ENCODE measurements around the gene RASL10A. TPM values are rescaled to one million over a fixed set of nuclear protein-coding genes. Genes with fewer than 3 reads are reported as not detected.

RASL10A gene
- total and polyA plus RNA-seq, 7 experiments from 2014 or later: 0.32 to 1.7 (median 0.89) TPM; not detected in 3

GRCh38 chr22:29266564-29267461 lies 48.7 kb downstream of the RASL10A start:
- Mint-ChIP-seq H3K36me3 (peaks cover 8 to 34% (median 10%) of the 10 kb centered on the region in 5 donors), H3K9me3 (peaks cover 0 to 6% (median 0%) of the 10 kb centered on the region in 11 donors), H3K27ac (peak overlapping the region; percentile 26 to 100 (median 97)), H3K27me3 (peaks cover 0 to 5% (median 0%) of the 10 kb centered on the region in 5 donors), H3K4me1 (peaks cover 36 to 48% (median 42%) of the 10 kb centered on the region in 7 donors), H3K4me3 (peak overlapping the region; percentile 87 to 100 (median 96))
- no peaks in the 10 kb centered on the region for H3K9me3 ChIP-seq (ENCODE audit: control insufficient read depth in 2 of 3, low read length in 3 of 3)
- intact Hi-C loops (cut with micrococcal nuclease): loop anchor here (2.0 to 10.0 kb wide), 9 partner anchors 35 to 1325 kb away; partner anchors contain the start of genes HSCB (in 1 of the 2), MTMR3 (in 1 of the 2), NF2 (in 1 of the 2) and NIPSNAP1 (in 1 of the 2)
- CTCF ChIA-PET: no interaction called here
- DNase-seq (no peak), ATAC-seq (no peak)
- peaks cover 0 to 21% (median 0%) of the 10 kb centered on the region in 3 experiments for H3K36me3 ChIP-seq (ENCODE audit: control insufficient read depth in 2 of 3, insufficient read depth in 3 of 3, low read length in 3 of 3)
- peak overlapping the region; percentile 98 for H3K27ac ChIP-seq (ENCODE audit: low read depth, low read length)
- H3K27me3 ChIP-seq (ENCODE audit: control insufficient read depth in 2 of 2, insufficient read depth in 2 of 2, low read length in 2 of 2): no peaks in the 10 kb centered on the region
- H3K4me3 ChIP-seq (ENCODE audit: low read length): peak overlapping the region; percentile 96
- peaks cover 30 to 32% of the 10 kb centered on the region in 2 donors for H3K4me1 ChIP-seq (ENCODE audit: control insufficient read depth in 2 of 2, insufficient read depth in 2 of 2, low read length in 2 of 2)
- POLR2A ChIA-PET: no interaction called here

GRCh38 chr22:29265929-29266328 lies 49.6 kb downstream of the RASL10A start:
- ATAC-seq (no peak), DNase-seq (no peak)
- ChIA-PET CTCF (no interaction called here), POLR2A (no interaction called here)
- Histone ChIP-seq H3K27ac (ENCODE audit: low read depth, low read length) (no peak overlapping the region), H3K4me1 (ENCODE audit: control insufficient read depth in 2 of 2, insufficient read depth in 2 of 2, low read length in 2 of 2) (peaks cover 21 to 23% of the 10 kb centered on the region in 2 donors), H3K9me3 (ENCODE audit: control insufficient read depth in 2 of 3, low read length in 3 of 3) (no peaks in the 10 kb centered on the region), H3K27me3 (ENCODE audit: control insufficient read depth in 2 of 2, insufficient read depth in 2 of 2, low read length in 2 of 2) (no peaks in the 10 kb centered on the region), H3K36me3 (ENCODE audit: control insufficient read depth in 2 of 3, insufficient read depth in 3 of 3, low read length in 3 of 3) (peaks cover 0 to 21% (median 0%) of the 10 kb centered on the region in 3 experiments), H3K4me3 (ENCODE audit: low read length) (no peak overlapping the region)
- Mint-ChIP-seq H3K27me3 (peaks cover 0 to 5% (median 0%) of the 10 kb centered on the region in 5 donors), H3K9me3 (peaks cover 0 to 6% (median 0%) of the 10 kb centered on the region in 11 donors), H3K36me3 (peaks cover 8 to 29% (median 9%) of the 10 kb centered on the region in 5 donors), H3K4me1 (peaks cover 28 to 39% (median 34%) of the 10 kb centered on the region in 7 donors), H3K27ac (peak overlapping the region in 3 of 9 donors; percentile 32 to 56 (median 41)), H3K4me3 (peak overlapping the region in 6 of 10 donors; percentile 29 to 99 (median 73))
- intact Hi-C loops (cut with micrococcal nuclease): loop anchor here (2.0 to 10.0 kb wide), 9 partner anchors 36 to 1326 kb away; partner anchors contain the start of genes HSCB (in 1 of the 2), MTMR3 (in 1 of the 2), NF2 (in 1 of the 2) and NIPSNAP1 (in 1 of the 2)

- DNase-seq (no peak), ATAC-seq (no peak)
- Mint-ChIP-seq H3K4me1 (peaks cover 22 to 33% (median 28%) of the 10 kb centered on the region in 7 donors), H3K27me3 (peaks cover 0 to 5% (median 0%) of the 10 kb centered on the region in 5 donors), H3K9me3 (peaks cover 0 to 6% (median 0%) of the 10 kb centered on the region in 11 donors), H3K27ac (no peak overlapping the region), H3K4me3 (no peak overlapping the region), H3K36me3 (peaks cover 5 to 23% (median 9%) of the 10 kb centered on the region in 5 donors)
- no peaks in the 10 kb centered on the region for H3K27me3 ChIP-seq (ENCODE audit: control insufficient read depth in 2 of 2, insufficient read depth in 2 of 2, low read length in 2 of 2)
- H3K4me3 ChIP-seq (ENCODE audit: low read length): no peak overlapping the region
- H3K36me3 ChIP-seq (ENCODE audit: control insufficient read depth in 2 of 3, insufficient read depth in 3 of 3, low read length in 3 of 3): peaks cover 0 to 21% (median 0%) of the 10 kb centered on the region in 3 experiments
- peaks cover 14 to 18% of the 10 kb centered on the region in 2 donors for H3K4me1 ChIP-seq (ENCODE audit: control insufficient read depth in 2 of 2, insufficient read depth in 2 of 2, low read length in 2 of 2)
- POLR2A ChIA-PET: no interaction called here
- CTCF ChIA-PET: no interaction called here
- H3K27ac ChIP-seq (ENCODE audit: low read depth, low read length): no peak overlapping the region
- intact Hi-C loops (cut with micrococcal nuclease): loop anchor here (5.0 to 10.0 kb wide), 8 partner anchors 37 to 1327 kb away; partner anchors contain the start of genes MTMR3 (in 1 of the 2), NF2 (in 1 of the 2), NIPSNAP1 (in 1 of the 2) and PES1 (in 1 of the 2)
- no peaks in the 10 kb centered on the region for H3K9me3 ChIP-seq (ENCODE audit: control insufficient read depth in 2 of 3, low read length in 3 of 3)
These were observed 50.2 kb downstream of the RASL10A start for GRCh38 chr22:29265305-29265704.

GRCh38 chr22:29263791-29264276 lies 51.7 kb downstream of the RASL10A start:
- H3K27me3 Mint-ChIP-seq: peaks cover 0 to 5% (median 0%) of the 10 kb centered on the region in 5 donors

More at GRCh38 chr22:29263791-29264276, 51.7 kb downstream of the RASL10A start:
- intact Hi-C loops (cut with micrococcal nuclease): loop anchor here in 1 of 2 donors (10.0 kb wide), 3 partner anchors 151 to 621 kb away; partner anchors contain the start of genes MTMR3 and NIPSNAP1
- Histone ChIP-seq H3K36me3 (ENCODE audit: control insufficient read depth in 2 of 3, insufficient read depth in 3 of 3, low read length in 3 of 3) (peaks cover 0 to 18% (median 0%) of the 10 kb centered on the region in 3 experiments), H3K4me1 (ENCODE audit: control insufficient read depth in 2 of 2, insufficient read depth in 2 of 2, low read length in 2 of 2) (peaks cover 9 to 12% of the 10 kb centered on the region in 2 donors), H3K4me3 (ENCODE audit: low read length) (no peak overlapping the region), H3K27ac (ENCODE audit: low read depth, low read length) (no peak overlapping the region), H3K27me3 (ENCODE audit: control insufficient read depth in 2 of 2, insufficient read depth in 2 of 2, low read length in 2 of 2) (no peaks in the 10 kb centered on the region), H3K9me3 (ENCODE audit: control insufficient read depth in 2 of 3, low read length in 3 of 3) (no peaks in the 10 kb centered on the region)
- Mint-ChIP-seq H3K27ac (no peak overlapping the region), H3K4me1 (peaks cover 10 to 21% (median 13%) of the 10 kb centered on the region in 7 donors), H3K4me3 (no peak overlapping the region), H3K36me3 (peaks cover 4 to 11% (median 5%) of the 10 kb centered on the region in 5 donors), H3K9me3 (peaks cover 0 to 6% (median 0%) of the 10 kb centered on the region in 11 donors)
- ATAC-seq (no peak), DNase-seq (no peak)
- ChIA-PET CTCF (no interaction called here), POLR2A (interaction anchor here (0.6 kb wide), 1 partner anchor 16 kb away, joined by 4 read pairs; no protein-coding TSS in a partner anchor)

Small RNA genes within 50 kb of the gene (microRNA-seq; reads per million reads assigned to microRNA genes)
- 182 reads per million, percentile 62 among the genes with 10 or more reads in this experiment for gene MIR3653 (ENCODE audit: borderline microRNAs expressed)

Other genes starting within 250 kb of the RASL10A start
- 1 to 10 TPM in 1 of 5 experiments, not detected in 4; 1.1 TPM for gene KREMEN1, start 242.7 kb downstream of the RASL10A start, total RNA-seq
- gene KREMEN1, start 242.7 kb downstream of the RASL10A start, polyA plus RNA-seq: not detected
- 1 to 10 TPM in 2 of 5 experiments, not detected in 3; 1.2 to 2.0 TPM for gene EMID1, start 109.8 kb downstream of the RASL10A start, total RNA-seq
- gene EMID1, start 109.8 kb downstream of the RASL10A start, polyA plus RNA-seq: not detected
- gene RHBDD3, start 47.7 kb downstream of the RASL10A start, total RNA-seq: 10 to 100 TPM; 10.8 to 39.4 (median 14.7) TPM
- 10 to 100 TPM in 1 of 2 donors, 1 to 10 TPM in 1; 8.1 to 13.0 TPM for gene RHBDD3, start 47.7 kb downstream of the RASL10A start, polyA plus RNA-seq
- 100 to 1,000 TPM; 249 to 366 (median 273) TPM for gene EWSR1, start 47.4 kb downstream of the RASL10A start, total RNA-seq
- 100 to 1,000 TPM; 189 to 195 TPM for gene EWSR1, start 47.4 kb downstream of the RASL10A start, polyA plus RNA-seq
- gene GAS2L1, start 9.0 kb downstream of the RASL10A start, total RNA-seq: 1 to 10 TPM in 2 of 5 experiments, under 1 TPM in 2, not detected in 1; 0.37 to 7.5 (median 2.0) TPM
- gene GAS2L1, start 9.0 kb downstream of the RASL10A start, polyA plus RNA-seq: under 1 TPM in 1 of 2 donors, not detected in 1; 0.09 TPM
- 10 to 100 TPM; 38.5 to 77.7 (median 45.8) TPM for gene AP1B1, start 72.9 kb upstream of the RASL10A start, total RNA-seq
- gene AP1B1, start 72.9 kb upstream of the RASL10A start, polyA plus RNA-seq: 10 to 100 TPM; 15.0 to 22.7 TPM
- gene RFPL1, start 122.9 kb upstream of the RASL10A start, total RNA-seq: under 1 TPM in 2 of 5 experiments, not detected in 3; 0.15 to 0.24 TPM
- under 1 TPM in 1 of 2 donors, not detected in 1; 0.14 TPM for gene RFPL1, start 122.9 kb upstream of the RASL10A start, polyA plus RNA-seq
- gene NEFH, start 164.5 kb upstream of the RASL10A start, total RNA-seq: 1 to 10 TPM in 1 of 5 experiments, under 1 TPM in 4; 0.19 to 3.2 (median 0.24) TPM
- gene NEFH, start 164.5 kb upstream of the RASL10A start, polyA plus RNA-seq: under 1 TPM; 0.20 to 0.25 TPM
- 10 to 100 TPM; 45.7 to 61.9 (median 57.1) TPM for gene THOC5, start 238.1 kb upstream of the RASL10A start, total RNA-seq
- 10 to 100 TPM; 26.1 to 33.4 TPM for gene THOC5, start 238.1 kb upstream of the RASL10A start, polyA plus RNA-seq

Data from naive thymus-derived CD4-positive, alpha-beta T cell (primary cell).